Activated CD4-positive, alpha-beta T cell treated with anti-CD3 and anti-CD28 coated beads, Interleukin-2, amount 50 U/mL, for 4 hours (primary cell): ENCODE results near the gene OOSP4A.
"Not testable (repeated sequence)": the region's sequence is repeated elsewhere in the genome, so short reads cannot be mapped to it uniquely, and the experiment has no call there.

Experiments used
- DNase-seq, 2 experiments: peaks; one replicate each; pipeline ENCODE4 v3.0.0-alpha.2; 2020

OOSP4A gene

DNA sequence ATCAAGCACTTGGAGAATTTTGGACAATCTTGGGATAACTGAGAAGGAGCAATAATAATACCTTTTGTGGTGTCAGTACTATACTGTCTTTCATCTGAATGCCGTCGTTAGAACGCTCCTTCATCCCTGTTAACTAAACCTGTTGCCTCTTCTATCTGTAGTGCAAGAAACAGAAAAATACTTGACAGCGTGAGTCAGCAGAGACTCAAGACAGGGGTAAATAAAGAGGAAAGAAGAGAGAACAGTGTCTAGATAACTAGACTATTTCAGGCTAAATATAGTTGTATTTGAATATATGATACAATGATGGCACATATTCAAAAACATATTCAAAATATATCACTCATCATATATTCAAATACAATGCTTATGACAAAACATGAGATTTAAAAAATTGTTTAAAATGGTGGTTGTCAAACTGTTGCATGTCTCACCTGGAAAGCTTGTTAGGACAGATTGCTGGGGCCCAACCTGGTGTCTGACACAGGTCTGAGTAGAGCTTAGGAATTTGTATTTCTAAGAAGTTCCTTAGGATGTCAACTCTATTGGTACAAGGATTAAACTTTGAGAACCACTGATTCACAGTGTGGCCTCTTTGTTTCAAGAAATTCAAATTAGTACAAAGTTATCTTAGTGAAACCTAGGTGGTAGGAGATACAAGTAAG, 17.4 kb downstream of the OOSP4A start:
- DNase-seq: no peak

DNA sequence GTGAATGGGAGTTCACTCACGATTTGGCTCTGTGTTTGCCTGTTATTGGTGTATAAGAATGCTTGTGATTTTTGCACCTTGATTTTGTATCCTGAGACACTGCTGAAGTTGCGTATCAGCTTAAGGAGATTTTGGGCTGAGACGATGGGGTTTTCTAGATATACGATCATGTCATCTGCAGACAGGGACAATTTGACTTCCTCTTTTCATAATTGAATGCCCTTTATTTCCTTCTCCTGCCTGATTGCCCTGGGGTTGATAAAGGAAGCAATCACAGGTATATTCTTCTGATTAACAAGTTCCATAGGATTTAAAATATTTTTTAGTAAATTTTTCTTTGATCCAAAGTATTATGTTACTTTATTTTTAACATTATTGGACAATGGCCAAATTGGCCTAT, 18.2 kb downstream of the OOSP4A start:
- not testable (repeated sequence) for DNase-seq

DNA sequence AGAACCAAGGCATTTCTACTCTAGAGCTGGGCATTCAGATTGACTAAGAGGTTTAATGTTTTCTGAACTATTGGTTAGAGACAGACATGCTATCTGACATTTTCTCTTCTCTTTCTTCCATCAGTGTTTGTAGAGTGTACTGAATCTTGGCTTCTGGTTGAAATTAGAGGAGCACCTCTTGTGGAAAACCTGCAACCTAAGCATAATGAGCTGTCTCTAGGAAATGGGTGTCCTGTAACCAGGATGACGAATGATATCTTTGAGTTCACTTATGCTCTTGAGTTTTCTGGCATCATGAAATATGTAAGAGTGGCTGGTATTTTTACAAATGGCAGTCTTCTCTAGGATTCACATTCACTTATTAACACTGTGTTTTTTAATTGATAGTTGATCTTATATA, 19.4 kb downstream of the OOSP4A start:
- no peak for DNase-seq

DNA sequence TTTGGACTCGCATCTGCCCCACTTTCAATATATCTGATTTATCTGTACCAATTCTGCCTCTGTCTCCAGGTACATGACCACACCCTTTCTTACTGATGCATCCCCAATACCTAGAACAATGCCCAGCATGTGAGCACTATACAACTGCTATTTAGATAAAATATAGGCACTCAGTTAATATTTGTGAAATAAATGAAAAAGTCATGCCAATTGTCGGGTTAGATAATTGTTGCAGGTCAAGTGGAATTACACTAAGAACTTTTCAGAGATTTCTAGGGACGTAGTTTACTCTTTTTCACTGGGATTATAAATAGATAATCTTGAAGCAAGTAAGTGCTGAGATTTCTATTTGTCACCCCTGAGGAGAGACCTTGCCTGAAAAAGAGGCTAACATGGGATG, 20.5 kb downstream of the OOSP4A start:
- DNase-seq: no peak

DNA sequence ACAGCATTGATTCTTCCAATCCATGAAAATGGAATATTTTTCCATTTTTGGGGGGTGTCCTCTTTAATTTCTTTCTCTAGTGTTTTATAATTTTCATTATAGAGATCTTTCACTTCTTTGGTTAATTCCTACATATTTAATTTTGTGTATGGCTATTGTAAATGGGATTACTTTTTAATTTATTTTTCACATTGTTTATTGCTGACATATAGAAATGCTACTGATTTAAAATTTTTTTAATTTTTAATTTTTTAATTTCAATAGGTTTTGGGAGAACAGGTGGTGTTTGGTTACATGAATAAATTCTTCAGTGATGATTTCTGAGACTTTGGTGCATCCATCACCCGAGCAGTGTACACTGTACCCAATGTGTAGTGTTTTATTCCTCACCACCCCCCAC, 26.6 kb downstream of the OOSP4A start:
- no peak for DNase-seq

DNA sequence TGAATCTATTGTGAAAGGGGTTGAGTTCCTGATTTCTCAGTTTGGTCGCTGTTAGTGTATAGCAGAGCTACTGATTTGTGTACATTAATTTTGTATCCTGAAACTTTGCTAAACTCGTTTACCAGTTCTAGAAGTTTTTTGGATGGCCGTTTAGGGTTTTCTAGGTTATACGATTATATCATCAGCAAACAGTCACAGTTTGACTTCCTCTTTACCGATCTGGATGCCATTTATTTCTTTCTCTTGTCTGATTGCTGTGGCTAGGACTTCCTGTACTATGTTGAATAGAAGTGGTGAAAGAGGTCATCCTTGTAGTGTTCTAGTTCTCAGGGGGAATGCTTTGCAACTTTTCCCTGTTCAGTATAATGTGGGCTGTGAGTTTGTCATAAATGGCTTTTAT, 28.6 kb downstream of the OOSP4A start:
- no peak for DNase-seq

DNA sequence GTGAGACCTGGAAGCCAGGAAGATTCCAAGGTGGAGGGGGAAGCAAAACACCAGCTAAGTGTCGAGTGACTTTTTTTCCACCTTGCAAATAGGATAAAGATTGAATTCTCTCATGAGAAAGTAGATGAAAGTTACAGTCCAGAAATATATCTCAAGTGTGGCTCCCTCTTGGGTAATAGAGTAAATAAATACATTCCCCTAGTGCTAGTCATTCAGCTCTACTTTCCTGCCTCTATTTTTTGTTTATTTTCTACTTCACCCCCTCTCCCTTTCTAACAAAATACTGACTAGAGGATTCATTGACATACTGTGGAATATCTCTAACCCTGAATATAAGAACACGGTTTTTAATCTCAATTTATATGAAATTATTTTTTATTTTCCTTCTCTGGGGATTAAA, 34.0 kb downstream of the OOSP4A start:
- no peak for DNase-seq

DNA sequence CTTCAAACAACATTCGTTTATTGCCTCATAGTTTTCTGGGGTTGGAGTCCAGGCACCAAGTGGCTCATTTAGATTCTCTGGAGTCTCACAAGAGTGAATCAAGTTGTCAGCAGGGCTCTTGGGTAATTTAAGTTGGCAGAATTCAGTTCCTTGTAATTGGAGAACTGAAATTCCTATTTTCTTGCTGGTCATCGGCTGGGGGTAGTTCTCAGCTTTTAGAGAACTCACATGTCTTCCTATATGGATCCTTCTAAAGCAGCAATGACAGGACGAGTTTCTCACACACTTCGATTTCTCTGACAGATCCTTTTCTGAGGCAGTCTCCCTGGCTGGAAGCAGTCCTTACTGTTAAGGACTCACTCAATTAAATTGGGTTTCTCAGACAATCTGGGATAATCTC, 35.9 kb downstream of the OOSP4A start:
- DNase-seq: no peak

DNA sequence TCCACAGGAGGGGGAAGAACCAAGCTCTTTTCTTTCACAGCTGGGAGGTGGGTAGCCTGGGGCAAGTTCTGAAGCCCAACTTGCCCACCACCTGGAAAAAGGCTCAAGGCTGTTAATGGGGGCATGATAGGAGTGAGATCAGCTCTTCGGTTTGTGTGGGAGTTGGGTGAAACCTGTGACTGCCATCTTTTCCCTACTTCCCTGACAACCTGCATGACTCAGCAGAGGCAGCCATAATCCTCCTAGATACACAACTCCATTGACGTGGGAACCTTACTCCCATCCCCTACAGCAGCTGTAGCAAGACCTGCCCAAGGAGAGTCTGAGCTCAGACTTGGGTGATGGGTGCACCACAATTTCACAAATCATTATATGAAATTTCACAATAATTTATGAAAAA, 39.9 kb downstream of the OOSP4A start:
- no peak for DNase-seq

DNA sequence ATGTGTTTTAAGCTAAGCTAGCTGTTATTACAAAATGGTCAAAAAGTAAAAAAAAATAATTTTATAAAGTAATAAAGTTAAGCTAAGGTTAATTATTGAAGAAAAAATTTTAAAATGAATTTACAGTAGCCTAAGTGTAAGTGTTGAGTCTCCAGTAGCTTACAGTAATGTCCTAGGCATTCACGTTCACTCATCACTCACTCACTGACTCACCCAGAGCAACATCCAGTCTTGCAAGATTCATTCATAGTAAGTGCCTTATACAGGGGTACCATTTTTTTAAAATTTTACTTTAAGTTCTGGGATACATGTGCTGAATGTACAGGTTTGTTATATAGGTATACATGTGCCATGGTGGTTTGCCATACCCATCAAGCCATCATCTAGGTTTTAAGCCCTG, 41.5 kb downstream of the OOSP4A start:
- no peak for DNase-seq

DNA sequence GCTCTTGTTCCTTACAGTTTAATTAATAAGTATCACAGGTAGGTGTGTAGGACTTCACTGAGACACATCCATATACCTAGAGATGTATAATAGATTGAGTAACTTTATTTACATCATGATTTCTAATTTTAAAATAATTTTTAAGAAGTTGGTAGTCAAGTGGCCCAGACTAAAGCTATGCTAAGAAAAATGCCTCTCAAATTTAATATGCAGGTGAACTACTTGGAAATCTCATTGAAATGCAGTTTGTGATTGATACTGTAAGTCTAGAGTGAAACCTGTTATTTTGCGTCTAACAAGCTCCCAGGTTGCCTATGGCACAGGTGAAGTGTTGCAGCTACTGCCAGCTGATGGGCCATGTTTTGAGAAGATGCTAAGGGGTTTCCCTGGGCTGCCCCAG, 53.0 kb downstream of the OOSP4A start, which contains the start of gene OOSP4B:
Gene OOSP4B, plus strand, starts transcription at position 301 of the 400 bp plus-strand sequence.
- no peak for DNase-seq

DNA sequence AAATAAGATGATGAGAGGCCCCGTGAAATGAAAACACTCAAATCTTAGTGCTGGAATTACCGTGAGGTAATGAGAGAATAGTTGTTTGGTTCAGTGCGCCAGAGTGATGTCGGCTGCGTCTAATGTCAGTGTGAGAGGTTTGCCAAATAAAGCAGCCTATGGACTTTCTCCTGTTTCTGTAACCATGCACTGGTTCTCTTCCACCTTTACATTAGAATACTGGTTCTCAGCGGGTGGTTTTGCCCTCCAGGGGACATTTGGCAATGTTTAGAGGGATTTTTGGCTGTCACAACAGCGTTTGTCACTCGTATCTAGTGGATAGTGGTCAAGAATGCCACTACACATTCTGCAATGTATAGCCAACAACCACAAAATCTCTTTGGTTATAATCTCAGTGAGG, 54.2 kb downstream of the OOSP4A start:
- DNase-seq: no peak
